Measurements from ENCODE around the gene TMEM88. TPM values are rescaled to one million over a fixed set of nuclear protein-coding genes. Genes with fewer than 3 reads are reported as not detected.

Gene TMEM88
- total and polyA plus RNA-seq, 2 of the 8 experiments (the other 6 are each of a cell fraction or from before 2014, with no cell fraction given): 0.69 to 8.8 TPM

- H3K23me2 ChIP-seq (ENCODE audit: low read depth, low read length): no peaks in the 10 kb centered on the region
- H2BK20ac ChIP-seq (ENCODE audit: low read length): no peak overlapping the region
- no peak overlapping the region for H2AK5ac ChIP-seq (ENCODE audit: low read depth, low read length)
- no peak overlapping the region for H3K18ac ChIP-seq (ENCODE audit: extremely low read depth, low read length)
- H3K4me1 ChIP-seq (replicated peaks in 1 of 4; ENCODE audit: control insufficient read depth in 3 of 4, insufficient read depth in 4 of 4, low read length in 3 of 4): no peaks in the 10 kb centered on the region
- H3K79me2 ChIP-seq (ENCODE audit: control insufficient read depth in 1 of 2, insufficient read depth in 2 of 2, low read length in 2 of 2): no peaks in the 10 kb centered on the region
- 93% methylated on average over 13 of the region's 13 CpGs; no CpG with 5 or more reads in 1 of the 2 experiments for WGBS, 2 experiments (ENCODE audit: extremely low coverage in 1 of 2, insufficient coverage in 1 of 2, insufficient read length in 1 of 2, insufficient replicate concordance in 2 of 2, low coverage in 1 of 2, low lambda C conversion rate in 2 of 2, missing lambda C conversion rate in 1 of 2)
- no peak overlapping the region for H2AFZ ChIP-seq (ENCODE audit: low read length)
- no peaks in the 10 kb centered on the region for H3K79me1 ChIP-seq (ENCODE audit: low read depth, low read length)
- H2BK12ac ChIP-seq (ENCODE audit: low read depth, low read length): no peak overlapping the region
- no peak overlapping the region for H3K4me2 ChIP-seq (ENCODE audit: insufficient read depth in 1 of 2, low read depth in 2 of 2, low read length in 2 of 2)
- no peak overlapping the region for H3K56ac ChIP-seq (replicated peaks; ENCODE audit: insufficient read length, low read depth, low read length)
- H4K91ac ChIP-seq (replicated peaks; ENCODE audit: insufficient read length, low read length): no peak overlapping the region
- H3K36me3 ChIP-seq (ENCODE audit: control insufficient read depth in 2 of 4, insufficient read depth in 4 of 4, low read length in 3 of 4): peaks cover 0 to 5% (median 2%) of the 10 kb centered on the region in 4 experiments; a peak in 3 of 8 replicates
- no peak overlapping the region for H2BK120ac ChIP-seq (replicated peaks; ENCODE audit: low read depth, low read length)
- DNase-seq (ENCODE audit: low read depth in 1 of 2, low spot score in 2 of 2) (no peak), FAIRE-seq (no peak)
- no peak overlapping the region for H2BK15ac ChIP-seq (ENCODE audit: low read length)
- no peaks in the 10 kb centered on the region for H4K20me1 ChIP-seq (replicated peaks in 1 of 2; ENCODE audit: control insufficient read depth in 1 of 2, insufficient read depth in 2 of 2, low read length in 2 of 2)
- no peak overlapping the region for H3K9ac ChIP-seq (replicated peaks in 1 of 4; ENCODE audit: extremely low read depth in 1 of 4, low read depth in 3 of 4, low read length in 3 of 4)
- no peak overlapping the region for H3K23ac ChIP-seq (ENCODE audit: insufficient read length)
- ChIA-PET CTCF (ENCODE audit: partially characterized antibody) (interaction anchor here (1.0 to 2.9 kb wide), 9 partner anchors 15 to 153 kb away, joined by 3 to 11 read pairs (median 3); no protein-coding TSS in a partner anchor), POLR2A (ENCODE audit: partially characterized antibody) (no interaction called here)
- H3K4me3 ChIP-seq (ENCODE audit: extremely low read depth in 1 of 4, insufficient read depth in 2 of 4, low read depth in 3 of 4, low read length in 4 of 4): no peak overlapping the region
- no peak overlapping the region for H3K27ac ChIP-seq (ENCODE audit: low read depth, low read length)
- no peak overlapping the region for H2BK5ac ChIP-seq (ENCODE audit: low read depth, low read length)
- H3K27me3 ChIP-seq (replicated peaks in 1 of 4; ENCODE audit: control insufficient read depth in 3 of 4, extremely low read depth in 1 of 4, insufficient read depth in 3 of 4, low read length in 3 of 4): no peaks in the 10 kb centered on the region
- no peak overlapping the region for H3K14ac ChIP-seq (ENCODE audit: insufficient read length)
- no peak overlapping the region for H3K4ac ChIP-seq (replicated peaks; ENCODE audit: insufficient read length, low read depth, low read length)
- H4K5ac ChIP-seq (ENCODE audit: insufficient read length, low read depth, low read length): no peak overlapping the region
- H4K8ac ChIP-seq (ENCODE audit: extremely low read depth, insufficient read depth, low read length): no peak overlapping the region
- H3K9me3 ChIP-seq (ENCODE audit: insufficient read depth in 2 of 2, low read depth in 1 of 2, low read length in 1 of 2): no peaks in the 10 kb centered on the region; a peak in 1 of 4 replicates
- no peak for TF ChIP-seq SIRT6 (IDR thresholded peaks at IDR 0.05; ENCODE audit: low read length)
- TF ChIP-seq RNF2 (IDR thresholded peaks at IDR 0.05; ENCODE audit: borderline replicate concordance, low read depth, low read length, missing control alignments, poor library complexity, severe bottlenecking): no peak
- TF ChIP-seq ASH2L (IDR thresholded peaks at IDR 0.05; ENCODE audit: low read length): no peak
- TF ChIP-seq MAFK (IDR thresholded peaks at IDR 0.05; ENCODE audit: low read depth, low read length): no peak
- no peak for TF ChIP-seq POLR2AphosphoS5 (IDR thresholded peaks at IDR 0.05; ENCODE audit: low read depth, low read length)
- TF ChIP-seq TBP (IDR thresholded peaks at IDR 0.05; ENCODE audit: low read depth, low read length): no peak
- TF ChIP-seq NRF1 (IDR thresholded peaks at IDR 0.05; ENCODE audit: low read depth, low read length): no peak
These were observed 42.2 kb downstream of the TMEM88 start for GRCh38 chr17:7897090-7897489.
